HG03354 (cell line): Measurements from ENCODE around the gene RAB3A.
"Not testable (repeated sequence)": the region's sequence is repeated elsewhere in the genome, so short reads cannot be mapped to it uniquely, and the experiment has no call there.

Experiments used
- ATAC-seq: cut with Tn5 transposase; IDR thresholded peaks from one replicate; pipeline ENCODE4 v1.9.1; 2021; ENCODE audit warnings: mild to moderate bottlenecking; ENCODE audit not compliant: unreplicated experiment, poor library complexity, severe bottlenecking

The RAB3A gene

DNA sequence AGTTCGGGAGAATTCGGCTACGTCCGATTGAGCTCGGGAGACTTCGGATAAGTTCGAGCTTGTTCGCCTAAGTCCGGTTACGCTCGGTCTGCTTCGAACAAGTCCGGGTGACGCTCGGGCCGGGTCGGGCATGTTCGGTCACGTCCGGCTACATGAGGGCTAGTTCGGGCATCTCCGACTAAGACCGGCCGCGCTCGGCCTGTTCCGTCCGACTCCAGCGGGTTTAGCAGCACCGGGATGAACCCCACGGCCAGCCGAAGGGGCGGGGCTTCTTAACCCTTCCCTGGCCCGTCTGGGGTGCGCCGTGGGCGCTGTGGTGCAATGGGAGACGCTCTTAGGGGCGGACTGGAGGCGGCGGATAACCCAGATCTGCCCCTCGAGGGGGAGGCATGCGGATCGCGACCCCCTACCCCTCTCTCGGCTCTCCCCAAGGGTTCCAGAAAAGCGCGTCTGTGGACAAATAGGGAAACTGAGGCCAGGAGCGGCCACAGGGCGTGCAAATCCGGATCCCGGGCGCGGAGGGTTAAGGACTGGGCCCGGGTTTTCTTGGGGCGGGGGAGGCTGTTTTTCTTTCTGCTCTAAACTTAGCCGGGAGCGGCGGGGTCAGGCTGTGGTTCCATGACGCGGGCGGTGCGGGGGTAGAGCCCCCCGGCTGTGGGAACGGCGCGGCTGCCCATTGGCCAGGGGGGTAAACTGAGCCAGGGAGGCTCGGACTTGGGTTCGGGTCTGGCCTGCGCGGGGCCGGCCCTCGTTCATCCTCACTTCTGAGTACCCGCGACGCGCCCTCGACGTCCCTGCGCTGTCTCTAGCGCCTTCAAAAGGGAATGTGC, 20.9 kb upstream of the RAB3A start:
- peak; percentile 92 for ATAC-seq

- no peak for ATAC-seq
These were observed 20.1 kb upstream of the RAB3A start for GRCh38 chr19:18223860-18224524.

DNA sequence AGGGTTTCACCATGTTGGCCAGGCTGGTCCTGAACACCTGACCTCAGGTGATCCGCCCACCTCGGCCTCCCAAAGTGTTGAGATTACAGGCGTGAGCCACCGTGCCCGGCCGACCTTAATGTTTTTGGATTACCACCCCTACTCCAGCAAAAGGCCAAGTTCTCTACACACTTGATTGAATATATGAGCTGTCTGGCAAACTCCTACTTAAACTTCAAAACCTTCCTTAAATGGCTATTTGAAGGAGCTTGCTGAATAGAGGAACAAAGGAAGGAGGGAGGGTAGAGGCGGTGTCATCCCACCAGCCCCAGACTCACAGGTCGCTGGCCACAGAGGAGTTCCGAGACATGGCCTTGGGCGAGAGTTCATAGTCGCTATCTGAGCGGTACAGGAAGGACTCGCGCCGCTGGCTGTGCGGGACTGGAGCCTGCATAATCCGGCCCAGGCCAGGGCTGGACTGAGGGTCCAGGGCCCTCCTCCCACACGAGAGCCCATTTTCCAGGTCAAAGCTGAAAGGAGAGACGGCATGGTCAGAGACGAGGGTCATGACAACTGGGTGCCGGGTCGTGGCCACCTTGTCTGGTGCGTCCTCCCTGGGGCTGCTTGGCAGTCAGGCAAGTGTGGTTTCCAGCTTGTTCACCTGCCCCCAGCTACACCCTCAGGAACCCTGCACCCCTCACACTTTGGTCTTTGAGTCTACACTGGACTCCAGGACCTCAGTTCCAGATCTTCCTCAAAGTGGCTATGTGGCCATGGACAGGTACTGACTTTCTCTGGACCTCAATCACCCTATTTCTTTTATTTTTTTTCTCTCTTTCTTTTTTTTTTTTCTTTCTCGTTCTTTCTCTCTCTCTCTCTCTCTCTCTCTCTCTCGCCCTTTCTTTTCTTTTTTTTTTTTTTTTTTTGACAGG, 18.2 kb upstream of the RAB3A start:
- ATAC-seq, result no peak

DNA sequence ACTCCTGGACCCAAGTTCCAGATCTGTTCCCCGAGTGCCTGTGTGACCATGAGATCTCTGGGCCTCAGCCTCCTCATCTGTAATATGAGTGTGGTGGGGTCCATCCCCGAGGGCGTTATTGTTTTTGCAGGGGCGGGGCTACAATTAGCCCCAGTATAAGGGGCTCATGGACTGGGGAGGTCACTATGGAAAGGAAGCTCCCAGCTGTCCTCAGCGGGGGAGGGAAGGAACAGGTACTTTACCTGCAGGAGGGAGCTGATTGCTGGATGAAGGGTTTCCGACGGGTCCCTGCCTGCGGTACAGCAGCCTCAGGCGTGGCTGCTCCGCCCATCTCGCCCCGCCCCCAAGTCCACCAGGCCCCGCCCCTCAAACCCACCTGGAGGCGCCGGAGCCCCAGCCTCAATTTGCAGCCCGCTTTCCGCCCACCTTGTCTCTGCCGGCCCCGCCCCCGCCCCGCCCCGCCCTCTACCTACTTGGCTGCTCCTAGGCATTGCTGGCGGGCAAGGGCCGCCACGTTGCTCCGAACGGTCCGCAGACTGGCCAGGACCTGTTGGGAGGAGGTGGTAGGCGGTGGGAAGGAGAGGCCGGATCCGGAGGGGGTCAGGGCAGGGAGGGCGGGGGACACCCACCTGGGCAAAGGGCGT, 16.9 kb upstream of the RAB3A start:
- ATAC-seq, result no peak

GRCh38 chr19:18219911-18220631, 16.2 kb upstream of the RAB3A start:
- no peak for ATAC-seq

DNA sequence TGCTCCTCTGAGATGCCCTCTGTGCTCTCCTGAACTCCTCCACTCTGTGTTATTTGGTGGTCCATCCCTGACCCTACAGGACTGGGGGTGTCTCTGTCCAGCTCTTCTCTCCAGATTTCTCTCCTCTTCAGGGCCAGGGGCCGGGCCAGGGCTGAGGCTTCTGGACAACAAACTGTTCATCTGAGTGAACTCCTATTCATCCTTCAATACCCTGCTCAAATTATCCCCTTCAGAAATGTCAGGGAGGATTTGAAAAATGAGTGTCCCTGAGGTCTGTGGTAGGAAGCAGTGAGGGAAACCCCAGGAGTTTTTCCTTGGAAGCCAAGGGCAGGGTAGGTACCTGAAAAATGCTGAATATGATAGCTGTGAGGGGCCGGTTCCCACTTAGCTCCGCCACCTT, 14.8 kb upstream of the RAB3A start:
- ATAC-seq, result no peak

DNA sequence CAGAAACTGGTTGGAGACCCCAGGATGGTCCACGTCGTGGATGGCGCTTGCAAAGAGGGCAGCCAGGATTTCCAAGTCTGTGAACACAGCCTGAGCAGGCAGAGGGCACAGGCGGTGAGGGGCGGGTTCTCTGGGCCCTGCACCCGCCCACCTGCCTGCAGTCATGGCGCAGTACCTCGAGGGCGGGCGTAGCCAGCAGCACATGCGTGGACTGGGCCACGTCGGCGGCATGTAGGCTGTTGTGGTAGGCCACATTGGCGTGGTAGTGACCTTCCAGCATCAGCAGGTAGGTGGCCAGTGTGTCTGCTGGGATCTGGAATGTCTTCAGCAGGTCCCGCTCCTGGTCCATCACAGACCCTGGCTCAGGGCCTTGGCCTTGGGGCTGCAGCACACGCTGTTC, 14.3 kb upstream of the RAB3A start:
- ATAC-seq, result no peak

GRCh38 chr19:18216789-18217188, 12.9 kb upstream of the RAB3A start:
- no peak for ATAC-seq

DNA sequence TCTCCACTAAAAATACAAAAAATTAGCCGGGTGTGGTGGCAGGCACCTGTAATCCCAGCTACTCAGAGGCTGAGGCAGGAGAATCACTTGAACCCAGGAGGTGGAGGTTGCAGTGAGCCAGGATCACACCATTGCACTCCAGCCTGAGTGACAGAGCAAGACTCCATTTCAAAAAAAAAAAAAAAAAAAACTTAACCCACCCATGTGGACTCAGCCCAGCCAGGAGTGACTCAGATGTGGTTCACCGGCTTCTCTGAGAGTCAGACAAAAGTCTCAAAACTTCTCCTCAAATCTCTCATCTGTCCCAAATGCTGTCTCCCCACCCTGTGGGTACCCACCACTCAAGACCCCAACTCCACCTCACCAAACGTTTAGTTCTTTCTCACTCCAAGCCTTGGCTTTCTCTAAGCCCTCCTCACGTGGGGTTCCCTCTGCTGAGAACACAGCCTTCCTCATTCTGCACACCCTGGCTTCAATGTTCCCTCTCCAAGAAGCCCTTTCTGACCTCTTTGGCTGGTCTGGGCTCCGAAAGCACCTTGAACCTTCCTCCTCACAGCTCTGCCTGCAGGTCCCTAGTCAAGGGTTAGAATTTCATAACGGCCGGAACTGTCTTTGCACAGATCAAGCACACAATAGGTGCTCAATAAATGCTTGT, 11.1 kb upstream of the RAB3A start:
- no peak for ATAC-seq

DNA sequence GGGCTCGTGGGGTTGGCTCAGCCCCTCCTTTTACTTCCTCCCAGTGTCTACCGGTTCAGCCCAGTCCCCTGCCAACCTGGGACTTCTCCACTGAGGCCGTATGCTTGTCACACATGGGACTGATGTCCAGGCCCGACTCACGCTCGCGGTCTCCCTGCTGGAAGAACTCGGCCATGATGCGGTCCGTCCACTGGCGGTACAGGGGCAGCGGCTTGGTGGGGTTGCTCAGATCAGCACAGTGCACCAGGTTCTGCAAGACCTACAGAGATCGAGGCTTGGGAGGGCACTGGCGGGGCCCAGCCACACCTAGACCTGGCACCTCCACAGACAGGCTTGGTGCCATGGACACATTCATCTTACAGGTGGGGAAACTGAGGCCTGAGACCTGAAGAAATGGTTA, 7.8 kb upstream of the RAB3A start:
- ATAC-seq, result no peak

DNA sequence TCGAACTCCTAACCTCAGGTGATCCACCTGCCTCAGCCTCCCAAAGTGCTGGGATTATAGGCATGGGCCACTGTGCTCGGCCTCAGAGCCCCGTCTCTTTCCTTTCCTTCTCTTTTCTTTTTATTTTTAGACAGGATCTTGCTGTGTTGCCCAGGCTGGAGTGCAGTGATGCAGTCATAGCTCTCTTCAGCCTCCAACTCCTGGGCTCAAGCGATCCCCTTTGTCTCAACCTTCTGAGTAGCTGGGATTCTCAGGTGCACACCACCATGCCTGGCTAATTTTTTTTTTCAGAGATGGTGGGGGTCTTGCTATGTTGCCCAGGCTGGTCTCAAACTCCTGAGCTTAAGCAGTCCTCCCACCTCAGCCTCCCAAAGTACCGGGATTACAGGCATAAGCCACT, 6.1 kb upstream of the RAB3A start:
- ATAC-seq, result not testable (repeated sequence)

GRCh38 chr19:18208098-18208951, 4.5 kb upstream of the RAB3A start:
- ATAC-seq, result no peak

DNA sequence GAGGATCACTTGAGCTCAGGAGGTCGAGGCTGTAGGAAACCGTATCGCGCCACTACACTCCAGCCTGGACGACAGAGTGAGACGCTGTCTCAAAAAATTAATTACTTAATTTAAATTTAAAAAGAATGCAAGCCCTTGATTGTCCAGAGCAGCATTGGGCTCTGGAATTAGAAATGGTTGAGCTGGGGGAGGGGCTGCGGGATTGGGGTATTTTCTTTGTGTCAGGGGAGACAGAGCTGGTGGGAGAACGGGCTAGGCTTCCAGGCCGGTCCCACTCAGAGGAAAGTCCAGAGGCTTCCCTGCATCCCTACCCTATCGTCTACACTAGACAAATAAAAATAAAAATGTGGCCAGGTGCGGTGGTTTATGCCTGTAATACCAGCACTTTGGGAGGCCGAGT, 2.2 kb upstream of the RAB3A start:
- ATAC-seq, result no peak

- no peak for ATAC-seq
These were observed 1.5 kb upstream of the RAB3A start for GRCh38 chr19:18205200-18205892.

DNA sequence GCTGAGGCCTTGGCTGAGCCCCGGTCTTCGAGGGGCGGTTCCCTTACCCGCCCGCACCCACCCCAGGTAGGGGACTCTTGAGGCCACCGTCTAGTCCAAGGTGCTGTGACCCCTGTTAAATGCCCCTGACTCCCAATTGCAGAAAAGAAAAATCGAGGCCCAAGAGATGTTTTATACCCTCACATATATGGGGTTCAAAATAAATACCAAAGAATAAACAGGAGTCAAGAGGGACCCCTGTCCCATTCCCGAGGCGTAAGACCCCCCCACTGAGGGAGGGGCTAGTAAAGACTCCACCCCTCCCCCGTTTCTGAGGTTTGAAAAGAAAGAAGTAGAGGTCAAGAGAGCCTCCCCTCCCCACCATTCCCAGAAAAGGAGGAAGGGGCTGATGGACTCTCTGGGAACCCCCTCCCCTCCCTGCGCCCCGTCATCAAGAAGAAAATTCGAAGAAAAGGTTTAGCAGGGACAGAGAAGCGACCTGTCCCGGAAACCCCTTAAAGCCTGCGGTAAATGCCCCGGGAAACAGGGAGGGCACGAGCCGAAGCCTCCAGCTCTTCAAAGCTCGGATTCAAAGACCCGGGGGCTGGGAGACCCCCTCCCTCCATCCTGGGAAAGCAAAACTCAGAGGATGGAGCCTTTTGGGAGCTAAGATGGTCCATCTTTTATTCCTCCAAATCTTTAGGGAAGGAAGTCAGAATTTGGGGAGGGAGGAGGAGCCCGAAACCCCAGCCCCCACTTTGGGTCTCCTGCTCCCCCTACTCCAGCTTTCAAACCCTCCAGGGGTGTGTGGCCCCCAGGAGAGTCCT, 755 bp upstream of the RAB3A start:
- ATAC-seq, result peak; percentile 14

DNA sequence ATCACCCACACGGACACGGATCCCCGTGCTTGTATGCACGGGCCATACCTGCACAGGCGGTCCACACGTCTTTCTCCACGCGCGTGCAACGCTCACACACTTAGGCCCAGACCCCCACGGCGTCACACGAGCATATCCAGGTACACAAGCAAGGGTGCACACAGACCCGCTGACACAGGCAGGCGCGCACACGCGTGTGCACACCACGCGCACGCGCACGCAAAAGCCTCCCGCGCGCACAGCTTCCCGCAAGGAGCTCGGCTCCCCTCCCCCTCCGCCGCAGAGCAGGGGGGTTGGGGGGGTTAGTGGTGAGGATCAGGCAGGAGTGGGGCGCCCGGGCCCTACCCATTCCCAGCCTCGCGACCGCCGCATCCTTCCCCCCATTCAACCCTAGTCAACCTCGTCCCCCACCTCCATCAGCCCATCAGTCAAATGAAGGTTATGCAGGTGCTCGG, 407 bp downstream of the RAB3A start:
- peak; percentile 14 for ATAC-seq
